Activated naive CD4-positive, alpha-beta T cell treated with anti-CD3 and anti-CD28 coated beads for 36 hours (primary cell): ENCODE results near the gene PXN. TPM values are rescaled to one million over a fixed set of nuclear protein-coding genes. Genes with fewer than 3 reads are reported as not detected.

Experiments
- CTCF ChIA-PET: fragments of 350-600 bp; sonication (Branson Sonifier 250); formaldehyde crosslinking; loops from one replicate; lab custom pipeline; 2021; ENCODE audit warnings: antibody characterized with exemption; lab: Charles Lee
- DNase-seq: peaks from one replicate; pipeline ENCODE4 v3.0.0-alpha.2; 2020
- H3K27ac Mint-ChIP-seq: one replicate; pipeline ENCODE4 v1.8.0; 2021; ENCODE audit warnings: mild to moderate bottlenecking, mixed read lengths
- H3K27me3 Mint-ChIP-seq: one replicate; pipeline ENCODE4 v1.8.0; 2021; ENCODE audit warnings: low read depth, mixed read lengths
- H3K36me3 Mint-ChIP-seq: one replicate; pipeline ENCODE4 v1.8.0; 2021; ENCODE audit warnings: low read depth, mixed read lengths
- H3K4me1 Mint-ChIP-seq: one replicate; pipeline ENCODE4 v1.8.0; 2021; ENCODE audit warnings: low read depth, mixed read lengths
- H3K4me3 Mint-ChIP-seq: one replicate; pipeline ENCODE4 v1.8.0; 2021; ENCODE audit warnings: mild to moderate bottlenecking, moderate library complexity, mixed read lengths
- H3K9me3 Mint-ChIP-seq: one replicate; pipeline ENCODE4 v1.8.0; 2021; ENCODE audit warnings: mixed read lengths
- intact Hi-C: fragments of 100-400 bp; cut with micrococcal nuclease; formaldehyde crosslinking; loops from one replicate; pipeline ENCODE4 v1.15.1; 2023
- total RNA-seq, 2 experiments: library from RNA; stranded (reverse); gene quantifications; one replicate each; pipeline ENCODE4 v1.2.3, GENCODE V29; 2021

Gene PXN
- total RNA-seq: 100 to 1,000 TPM; 109 to 112 TPM

DNA sequence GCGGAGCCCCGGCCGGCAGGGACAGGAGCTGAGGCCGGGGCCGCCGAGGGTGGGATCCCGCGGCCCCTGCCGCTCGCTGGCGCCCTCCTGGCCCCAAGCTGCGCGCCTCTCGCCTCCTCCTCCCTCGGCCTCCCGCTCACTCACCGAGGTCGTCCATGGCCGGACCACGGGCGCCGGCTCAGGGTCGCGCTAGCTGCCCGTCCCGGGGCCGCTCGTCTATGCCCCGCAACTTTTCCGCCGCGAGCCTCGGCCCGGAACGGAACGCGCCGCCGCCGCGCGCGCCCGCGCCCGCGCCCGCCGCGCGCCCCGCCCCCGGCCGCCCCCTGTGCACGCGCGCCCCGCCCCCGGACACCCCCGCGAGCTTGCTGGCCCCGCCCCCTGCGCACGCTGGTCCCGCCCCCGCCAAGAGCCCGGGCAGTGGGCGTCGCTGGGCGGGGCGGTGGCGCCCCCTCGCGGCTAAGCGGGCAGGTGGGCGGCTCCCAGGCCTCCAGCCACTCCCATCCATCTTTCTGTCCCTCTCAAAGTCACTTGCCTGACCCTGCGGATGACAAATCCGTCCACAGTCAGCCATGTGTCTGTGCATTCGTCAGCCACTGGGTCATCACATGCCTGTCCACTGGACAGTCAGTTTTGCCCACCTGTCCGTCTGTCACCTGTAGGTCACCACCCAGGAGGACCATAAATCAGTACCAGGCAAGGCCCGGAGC is at the start of gene PXN:
TSS of gene PXN (minus strand) at position 258 of the 707 bp plus-strand sequence. CDS start at position 157, 101 bp downstream.
- CTCF ChIA-PET: interaction anchor here (0.6 to 15.7 kb wide), 13 partner anchors 9 to 143 kb away, joined by 3 to 637 read pairs (median 4); partner anchors contain the start of gene RPLP0
- H3K9me3 Mint-ChIP-seq: no peaks in the 10 kb centered on the region
- H3K27me3 Mint-ChIP-seq: no peaks in the 10 kb centered on the region
- peaks cover 44% of the 10 kb centered on the region for H3K4me1 Mint-ChIP-seq
- H3K4me3 Mint-ChIP-seq: peak within 1 kb of the TSS; percentile 89
- intact Hi-C loops: loop anchor here (1.0 to 2.0 kb wide), 5 partner anchors 25 to 276 kb away; partner anchors contain the start of genes BICDL1, RNU4-2 and RPLP0
- H3K36me3 Mint-ChIP-seq: peaks cover 9% of the 10 kb centered on the region
- H3K27ac Mint-ChIP-seq: peak within 1 kb of the TSS; percentile 87
- peak; percentile 90 for DNase-seq

DNA sequence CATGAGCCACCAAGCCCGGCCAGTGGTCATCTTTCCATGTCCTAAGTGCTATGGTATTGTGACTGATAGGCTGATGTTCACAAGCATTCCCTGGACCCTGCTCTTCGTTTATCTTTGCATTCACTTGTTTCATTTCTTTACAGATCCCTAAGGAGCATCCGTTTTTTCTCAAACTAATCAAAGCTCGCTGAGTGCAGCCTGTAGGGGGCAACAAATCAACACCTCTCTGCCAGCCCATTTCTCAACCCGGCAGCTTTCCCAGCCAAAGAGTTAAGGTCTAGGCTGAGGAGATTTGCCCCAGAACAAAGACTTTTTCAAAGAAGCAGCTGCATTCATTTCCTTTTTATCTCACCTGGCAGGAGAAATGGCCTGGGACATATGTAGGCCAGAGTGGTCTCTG is 48.7 kb upstream of the PXN start:
- H3K36me3 Mint-ChIP-seq: no peaks in the 10 kb centered on the region
- no peaks in the 10 kb centered on the region for H3K9me3 Mint-ChIP-seq
- no peaks in the 10 kb centered on the region for H3K27me3 Mint-ChIP-seq
- no peak overlapping the region for H3K4me3 Mint-ChIP-seq
- H3K4me1 Mint-ChIP-seq: peaks cover 11% of the 10 kb centered on the region
- CTCF ChIA-PET: interaction anchor here (1.4 to 2.8 kb wide), 2 partner anchors 11 to 22 kb away, joined by 3 to 19 read pairs; partner anchors contain the start of gene SIRT4
- DNase-seq: no peak
- H3K27ac Mint-ChIP-seq: no peak overlapping the region
- intact Hi-C loops: no loop called here

DNA sequence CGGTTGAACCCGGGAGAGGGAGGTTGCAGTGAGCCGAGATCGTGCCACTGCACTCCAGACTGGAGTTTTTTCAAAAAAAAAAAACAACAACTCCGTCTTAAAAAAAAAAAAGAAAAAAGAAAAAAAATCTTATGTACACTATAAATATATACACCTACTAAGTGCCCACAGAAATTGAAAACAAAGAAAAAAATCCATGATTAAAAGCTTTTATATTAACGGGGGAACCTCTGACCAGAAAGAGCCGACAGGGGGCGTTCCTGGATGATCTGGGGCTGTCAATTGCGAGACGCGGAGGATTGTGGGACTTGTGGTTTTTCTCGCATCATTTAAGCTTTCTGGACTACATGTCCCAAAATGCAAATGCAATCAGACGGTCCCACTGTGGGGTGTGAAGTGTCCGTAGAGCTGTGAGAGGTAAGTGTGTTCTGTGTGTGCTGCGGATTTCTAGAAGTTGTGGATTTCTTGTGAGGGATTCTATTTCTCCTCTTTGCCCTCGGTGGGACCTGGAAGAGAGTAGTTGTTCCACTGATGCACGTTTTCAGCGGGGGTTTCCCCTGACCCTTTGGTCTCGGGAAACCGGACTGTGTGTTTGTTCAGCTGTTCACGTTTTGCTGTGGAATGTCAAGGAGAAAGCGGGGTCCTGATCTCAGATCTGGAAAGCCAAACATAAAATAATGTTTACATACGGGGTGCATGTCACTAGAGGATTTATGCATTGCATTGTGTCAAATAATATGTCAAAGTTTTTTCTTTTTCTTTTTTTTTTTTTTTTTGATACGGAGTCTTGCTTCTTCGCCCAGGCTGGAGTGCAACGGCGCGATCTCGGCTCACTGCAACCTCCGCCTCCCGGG is 36.7 kb upstream of the PXN start, which contains the start of gene SIRT4:
TSS of gene SIRT4 (plus strand) at position 360 of the 854 bp plus-strand sequence. CDS start 1,241 bp downstream, outside the sequence.
- H3K4me3 Mint-ChIP-seq: peak within 1 kb of the TSS; percentile 100
- peaks cover 2% of the 10 kb centered on the region for H3K36me3 Mint-ChIP-seq
- CTCF ChIA-PET: interaction anchor here (0.6 to 3.0 kb wide), 22 partner anchors 9 to 373 kb away, joined by 3 to 19 read pairs (median 3); partner anchors contain the start of genes PLA2G1B and RNU4-1
- H3K27ac Mint-ChIP-seq: peak within 1 kb of the TSS; percentile 83
- peak; percentile 96 for DNase-seq
- H3K9me3 Mint-ChIP-seq: no peaks in the 10 kb centered on the region
- H3K27me3 Mint-ChIP-seq: no peaks in the 10 kb centered on the region
- intact Hi-C loops: loop anchor here (1.0 kb wide), 3 partner anchors 9 to 135 kb away; partner anchors contain the start of gene RNU4-1
- H3K4me1 Mint-ChIP-seq: peaks cover 7% of the 10 kb centered on the region

DNA sequence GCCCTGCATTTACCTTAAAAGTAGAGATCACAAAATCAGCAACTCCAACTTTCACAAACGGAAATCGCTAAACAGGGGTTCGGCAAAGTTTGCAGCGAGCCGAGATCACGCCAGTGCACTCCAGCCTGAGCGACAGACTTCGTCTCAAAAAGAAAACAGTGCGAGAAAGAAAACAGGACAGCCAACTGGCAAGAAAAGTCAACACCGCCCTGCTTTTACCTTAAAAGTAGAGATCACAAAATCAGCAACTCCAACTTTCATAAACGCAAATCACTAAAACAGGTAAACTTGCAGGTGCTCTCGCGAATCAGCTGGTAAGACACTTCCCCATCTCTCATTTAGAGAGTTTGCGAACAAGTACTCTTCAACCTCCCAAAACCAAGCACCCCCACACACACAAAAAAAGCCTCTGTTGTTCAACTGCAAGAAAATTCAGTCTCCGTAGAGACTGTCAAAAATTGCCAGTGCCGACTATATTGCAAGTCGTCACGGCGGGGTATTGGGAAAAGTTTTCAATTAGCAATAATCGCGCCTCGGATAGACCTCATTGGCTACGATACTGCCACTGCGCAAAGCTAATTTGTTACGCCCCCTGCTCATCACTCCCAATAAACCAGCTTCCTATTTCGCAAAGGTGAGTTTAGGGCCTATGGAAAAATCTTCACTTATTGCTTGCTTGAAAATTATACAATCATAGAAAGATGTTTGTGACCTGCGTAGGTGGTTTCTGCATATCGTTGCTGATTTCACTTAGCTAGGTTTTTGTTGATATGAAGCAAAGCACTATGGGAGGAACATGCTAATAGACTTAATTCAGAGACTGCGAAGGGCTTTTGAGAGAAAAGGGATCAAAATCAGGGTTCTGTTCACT is 27.4 kb upstream of the PXN start, which contains the start of gene RNU4-1:
TSS of gene RNU4-1 (minus strand) at position 577 of the 871 bp plus-strand sequence.
- H3K27me3 Mint-ChIP-seq: no peaks in the 10 kb centered on the region
- H3K4me3 Mint-ChIP-seq: no peak within 1 kb of the TSS
- H3K4me1 Mint-ChIP-seq: peaks cover 6% of the 10 kb centered on the region
- CTCF ChIA-PET: interaction anchor here (0.6 to 4.8 kb wide), 5 partner anchors 9 to 746 kb away, joined by 3 to 48 read pairs (median 3); partner anchors contain the start of gene SIRT4
- no peaks in the 10 kb centered on the region for H3K9me3 Mint-ChIP-seq
- H3K27ac Mint-ChIP-seq: no peak within 1 kb of the TSS
- peak; percentile 88 for DNase-seq
- no peaks in the 10 kb centered on the region for H3K36me3 Mint-ChIP-seq
- intact Hi-C loops: loop anchor here (1.0 to 5.0 kb wide), 9 partner anchors 9 to 393 kb away; partner anchors contain the start of genes BICDL1, COX6A1, RAB35 and RNF10

GRCh38 chr12:120292411-120292660 is 26.8 kb upstream of the PXN start:
- CTCF ChIA-PET: interaction anchor here (0.6 to 4.8 kb wide), 4 partner anchors 25 to 746 kb away, joined by 3 to 48 read pairs (median 3); no protein-coding TSS in a partner anchor

DNA sequence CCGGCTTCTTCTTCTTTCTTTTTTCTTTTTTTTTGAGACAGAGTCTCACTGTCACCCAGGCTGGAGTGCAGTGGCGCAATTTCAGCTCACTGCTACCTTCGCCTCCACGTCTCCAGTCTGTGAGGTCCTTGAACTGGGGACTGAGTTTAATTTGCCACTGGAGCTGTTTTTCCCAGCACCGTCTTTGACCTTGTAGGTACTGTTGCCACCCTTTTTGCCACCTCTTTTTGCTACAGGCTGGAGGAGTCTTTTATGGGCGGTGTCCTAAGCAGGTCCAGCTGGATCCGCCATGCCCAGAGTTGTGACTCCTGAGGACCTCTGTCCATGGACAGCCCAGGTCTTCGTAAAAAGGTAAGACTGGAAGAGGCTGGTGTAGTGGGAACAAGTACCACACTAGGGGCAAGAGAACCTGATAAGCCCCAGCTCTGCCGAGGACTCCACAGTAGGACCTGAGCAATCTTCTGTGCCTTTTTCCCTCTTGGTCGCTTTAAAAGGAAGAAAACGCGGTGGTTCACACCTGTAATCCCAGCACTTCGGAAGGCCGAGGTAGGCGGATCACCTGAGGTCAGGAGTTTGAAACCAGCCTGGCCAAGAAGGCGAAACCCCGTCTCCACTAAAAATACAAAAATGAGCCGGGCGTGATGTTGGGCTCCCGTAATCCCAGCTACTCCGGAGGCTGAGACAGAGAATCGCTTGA is 25.2 kb upstream of the PXN start:
- no peaks in the 10 kb centered on the region for H3K36me3 Mint-ChIP-seq
- no peak overlapping the region for H3K4me3 Mint-ChIP-seq
- CTCF ChIA-PET: interaction anchor here (0.8 to 4.8 kb wide), 7 partner anchors 24 to 180 kb away, joined by 3 to 48 read pairs (median 4); partner anchors contain the start of gene RPLP0
- no peaks in the 10 kb centered on the region for H3K9me3 Mint-ChIP-seq
- H3K27ac Mint-ChIP-seq: no peak overlapping the region
- H3K4me1 Mint-ChIP-seq: peaks cover 6% of the 10 kb centered on the region
- no peaks in the 10 kb centered on the region for H3K27me3 Mint-ChIP-seq
- DNase-seq: peak; percentile 16
- intact Hi-C loops: loop anchor here (1.0 to 5.0 kb wide), 5 partner anchors 26 to 303 kb away; partner anchors contain the start of genes BICDL1 and PXN

More at GRCh38 chr12:120292411-120292660, 26.8 kb upstream of the PXN start:
- H3K27ac Mint-ChIP-seq: no peak overlapping the region
- H3K4me3 Mint-ChIP-seq: no peak overlapping the region
- no peaks in the 10 kb centered on the region for H3K36me3 Mint-ChIP-seq
- peaks cover 6% of the 10 kb centered on the region for H3K4me1 Mint-ChIP-seq
- H3K9me3 Mint-ChIP-seq: no peaks in the 10 kb centered on the region
- no peaks in the 10 kb centered on the region for H3K27me3 Mint-ChIP-seq
- no peak for DNase-seq
- intact Hi-C loops: loop anchor here (1.0 to 5.0 kb wide), 4 partner anchors 40 to 394 kb away; partner anchors contain the start of genes BICDL1 and RAB35

DNA sequence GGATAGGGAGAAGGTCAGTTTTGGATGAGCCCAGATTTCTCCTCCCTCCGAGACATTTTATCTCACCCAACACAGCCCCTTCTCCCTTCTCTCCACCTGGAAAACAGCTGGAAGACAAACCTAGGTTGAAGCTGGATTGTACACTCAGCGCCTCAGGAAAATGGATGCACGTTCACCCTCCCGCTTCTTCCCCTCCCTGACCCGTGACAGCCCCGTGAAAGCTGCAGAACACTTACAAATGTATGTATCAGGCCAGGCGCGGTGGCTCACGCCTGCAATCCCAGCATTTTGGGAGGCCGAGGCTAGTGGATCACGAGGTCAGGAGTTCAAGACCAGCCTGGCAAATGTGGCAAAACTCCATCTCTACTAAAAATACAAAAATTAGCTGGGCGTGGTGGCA is 22.0 kb upstream of the PXN start:
- no peak for DNase-seq
- H3K9me3 Mint-ChIP-seq: no peaks in the 10 kb centered on the region
- H3K4me1 Mint-ChIP-seq: peaks cover 6% of the 10 kb centered on the region

GRCh38 chr12:120286768-120287490 is 21.4 kb upstream of the PXN start:
- Mint-ChIP-seq H3K36me3 (no peaks in the 10 kb centered on the region), H3K27ac (no peak overlapping the region), H3K4me1 (peaks cover 6% of the 10 kb centered on the region), H3K4me3 (no peak overlapping the region), H3K9me3 (no peaks in the 10 kb centered on the region), H3K27me3 (no peaks in the 10 kb centered on the region)
- intact Hi-C loops: no loop called here
- CTCF ChIA-PET: interaction anchor here (1.6 to 4.0 kb wide), 2 partner anchors 59 to 60 kb away, joined by 11 to 20 read pairs; no protein-coding TSS in a partner anchor
- no peak for DNase-seq

More for the DNA sequence above, 22.0 kb upstream of the PXN start:
- Mint-ChIP-seq H3K27ac (no peak overlapping the region), H3K36me3 (no peaks in the 10 kb centered on the region), H3K27me3 (no peaks in the 10 kb centered on the region), H3K4me3 (no peak overlapping the region)
- CTCF ChIA-PET: interaction anchor here (1.6 kb wide), 1 partner anchor 59 kb away, joined by 11 read pairs; no protein-coding TSS in a partner anchor
- intact Hi-C loops: no loop called here

- CTCF ChIA-PET: interaction anchor here (0.6 to 4.0 kb wide), 2 partner anchors 35 to 57 kb away, joined by 6 to 20 read pairs; no protein-coding TSS in a partner anchor
- Mint-ChIP-seq H3K36me3 (no peaks in the 10 kb centered on the region), H3K4me1 (no peaks in the 10 kb centered on the region), H3K27ac (no peak overlapping the region), H3K4me3 (no peak overlapping the region), H3K27me3 (no peaks in the 10 kb centered on the region), H3K9me3 (no peaks in the 10 kb centered on the region)
- intact Hi-C loops: no loop called here
- no peak for DNase-seq
Measured at GRCh38 chr12:120284381-120284780, 18.9 kb upstream of the PXN start.

DNA sequence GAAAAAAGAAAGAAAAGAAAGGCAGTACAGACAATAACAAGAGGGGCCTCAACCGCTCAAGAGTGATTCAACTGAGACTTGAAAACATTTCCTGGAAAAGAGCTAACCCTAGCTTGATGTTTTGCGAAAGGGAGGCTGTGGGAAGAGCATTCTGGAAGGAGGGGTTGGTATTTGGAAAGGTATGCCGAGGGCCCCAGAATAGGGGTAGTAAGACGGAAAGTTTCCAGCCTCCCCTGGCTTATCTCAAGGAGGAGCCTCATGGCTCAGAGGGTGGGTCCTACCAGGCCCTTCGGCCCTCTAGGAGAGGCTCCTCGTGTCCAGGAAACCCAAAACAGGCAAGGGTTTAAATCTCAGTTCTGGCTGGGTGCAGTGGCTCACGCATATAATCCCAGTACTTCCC is 17.8 kb upstream of the PXN start:
- H3K4me1 Mint-ChIP-seq: no peaks in the 10 kb centered on the region
- no peaks in the 10 kb centered on the region for H3K36me3 Mint-ChIP-seq
- no peaks in the 10 kb centered on the region for H3K27me3 Mint-ChIP-seq
- H3K27ac Mint-ChIP-seq: no peak overlapping the region
- DNase-seq: no peak
- no peak overlapping the region for H3K4me3 Mint-ChIP-seq
- H3K9me3 Mint-ChIP-seq: no peaks in the 10 kb centered on the region
- CTCF ChIA-PET: interaction anchor here (0.5 to 4.0 kb wide), 2 partner anchors 16 to 56 kb away, joined by 3 to 20 read pairs; no protein-coding TSS in a partner anchor
- intact Hi-C loops: no loop called here
